Stimulated activated CD4-positive, alpha-beta T cell treated with anti-CD3 and anti-CD28 coated beads, Interleukin-1b, Interleukin-23, amount 100 ng/mL, for 1 hour (primary cell): ENCODE measurements around the gene UBXN2A.
"Not testable (repeated sequence)": the region's sequence is repeated elsewhere in the genome, so short reads cannot be mapped to it uniquely, and the experiment has no call there.

Experiments used
- DNase-seq, 2 donors: peaks; one replicate each; pipeline ENCODE4 v3.0.0-alpha.2; 2020; ENCODE audit warnings: low read depth in 2 of 2

Gene UBXN2A

GRCh38 chr2:23940718-23941620 is 706 bp downstream of the UBXN2A start:
- DNase-seq: peak in 1 of 2 donors; percentile 21

GRCh38 chr2:23941644-23942043 is 1.4 kb downstream of the UBXN2A start:
- no peak for DNase-seq

- DNase-seq: no peak
Measured at GRCh38 chr2:23943666-23944065, 3.4 kb downstream of the UBXN2A start.

- DNase-seq: no peak
Measured at GRCh38 chr2:23944527-23944926, 4.3 kb downstream of the UBXN2A start.

GRCh38 chr2:23944976-23945375 is 4.7 kb downstream of the UBXN2A start:
- no peak for DNase-seq

- no peak for DNase-seq
Measured at GRCh38 chr2:23947350-23947749, 7.1 kb downstream of the UBXN2A start.

DNA sequence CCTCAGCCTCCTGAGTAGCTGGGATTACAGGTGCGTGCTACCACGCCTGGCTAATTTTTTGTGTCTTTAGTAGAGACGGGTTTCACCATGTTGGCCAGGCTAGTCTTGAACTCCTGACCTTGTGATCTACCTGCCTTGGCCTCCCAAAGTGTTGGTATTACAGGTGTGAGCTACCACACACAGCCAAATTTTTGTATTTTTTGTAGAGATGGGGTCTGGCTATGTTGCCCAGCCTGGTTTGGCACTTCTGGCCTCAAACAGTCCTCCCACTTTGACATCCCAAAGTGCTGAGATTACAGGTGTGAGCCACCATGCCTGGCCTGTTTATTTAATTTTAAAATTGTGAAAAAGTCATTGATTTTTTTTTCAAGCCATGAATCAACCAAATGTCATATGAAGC is 12.3 kb downstream of the UBXN2A start:
- DNase-seq: not testable (repeated sequence)

DNA sequence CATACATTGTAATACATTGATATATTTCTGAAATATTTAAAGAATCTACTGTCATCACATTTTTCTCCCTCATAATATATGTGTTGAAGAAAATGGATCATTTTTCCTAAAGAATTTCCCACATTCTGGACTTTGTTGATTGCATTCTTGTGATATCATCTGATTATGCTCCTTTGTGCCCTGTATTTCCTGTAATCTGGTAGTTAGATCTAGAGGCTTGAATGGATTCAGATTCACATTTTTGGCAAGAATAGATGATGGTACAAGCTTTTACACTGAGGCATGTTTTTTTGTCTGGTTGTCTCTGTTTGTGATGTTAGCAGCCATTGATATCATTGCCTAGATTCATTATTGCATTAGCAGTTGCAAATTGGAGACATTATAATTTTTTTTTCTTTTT is 13.4 kb downstream of the UBXN2A start:
- DNase-seq: no peak

- DNase-seq: no peak
Measured at GRCh38 chr2:23954325-23955014, 14.2 kb downstream of the UBXN2A start.

- no peak for DNase-seq
Measured at GRCh38 chr2:23967846-23968245, 27.6 kb downstream of the UBXN2A start.

DNA sequence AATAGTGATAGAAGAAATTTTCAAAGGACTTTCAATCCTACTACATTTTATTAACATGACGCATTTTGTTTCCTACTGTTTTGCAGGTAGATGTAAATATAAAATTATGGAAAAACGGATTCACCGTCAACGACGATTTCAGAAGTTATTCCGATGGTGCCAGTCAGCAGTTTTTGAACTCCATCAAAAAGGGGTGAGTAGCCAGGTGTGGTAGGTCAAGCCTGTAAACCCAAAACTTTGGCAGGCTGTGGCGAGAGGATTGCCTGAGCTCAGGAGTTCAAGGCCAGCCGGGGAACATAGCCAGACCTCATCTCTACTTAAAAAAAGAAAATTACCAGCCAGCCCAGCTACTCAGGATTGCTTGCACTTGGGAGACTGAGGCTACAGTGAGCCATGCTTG is 36.6 kb downstream of the UBXN2A start:
- no peak for DNase-seq

- no peak for DNase-seq
Measured at GRCh38 chr2:23988371-23988770, 48.1 kb downstream of the UBXN2A start.

- no peak for DNase-seq
Measured at GRCh38 chr2:23992931-23993330, 52.7 kb downstream of the UBXN2A start.

GRCh38 chr2:23993736-23994269 is 53.5 kb downstream of the UBXN2A start:
- no peak for DNase-seq

DNA sequence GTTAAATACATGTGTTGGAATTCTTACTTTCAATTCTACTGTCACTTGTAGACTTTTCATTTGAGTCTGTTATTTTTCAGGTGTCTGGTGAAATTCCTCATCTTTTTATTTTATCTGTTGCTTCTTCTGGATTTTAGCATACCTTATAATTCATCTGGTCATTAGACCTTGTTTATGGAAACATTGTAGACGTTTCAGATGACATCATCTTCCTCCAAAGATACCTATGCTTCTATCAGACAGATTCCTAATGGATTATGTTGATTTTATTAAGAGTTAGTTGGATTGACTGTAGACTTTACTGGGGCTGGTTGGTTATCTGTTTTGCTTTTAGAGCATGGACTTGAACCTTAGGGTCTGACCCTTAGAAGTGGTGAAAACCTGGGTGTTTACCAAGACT is 54.3 kb downstream of the UBXN2A start:
- DNase-seq: no peak

DNA sequence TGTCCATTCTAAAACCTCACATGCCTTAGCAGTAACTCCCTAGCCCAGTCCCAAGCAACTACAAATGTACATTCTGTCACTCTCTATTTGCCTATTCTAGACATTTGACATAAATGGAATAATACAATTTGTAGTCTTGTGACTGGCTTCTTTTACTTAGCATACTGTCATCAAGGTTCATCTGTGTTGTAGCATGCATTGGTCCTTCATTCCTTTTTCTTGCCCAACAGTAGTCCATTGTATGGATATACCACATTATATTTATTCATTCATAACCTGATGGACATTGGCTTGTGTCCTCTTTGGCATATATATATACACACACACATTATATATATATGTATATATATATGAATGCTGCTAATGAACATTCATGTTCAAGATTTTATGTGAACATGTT is 67.4 kb downstream of the UBXN2A start:
- DNase-seq: no peak

- no peak for DNase-seq
Measured at GRCh38 chr2:24008672-24009366, 68.6 kb downstream of the UBXN2A start.

DNA sequence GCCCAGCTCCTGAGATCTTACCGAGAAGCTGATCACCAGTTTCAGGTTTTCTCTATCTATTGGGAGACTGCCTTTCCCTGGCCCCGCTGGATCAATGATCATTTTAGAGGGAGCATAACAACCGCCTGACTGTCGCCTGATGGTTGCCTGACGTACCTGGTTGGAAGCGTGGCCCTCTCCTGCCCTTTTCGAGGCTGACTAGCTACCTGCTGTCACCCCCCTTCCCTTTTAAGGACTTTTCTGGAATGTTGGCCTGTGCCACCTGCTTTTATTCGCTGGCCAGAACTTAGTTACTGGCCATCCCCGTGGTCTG is 69.1 kb downstream of the UBXN2A start:
- DNase-seq: no peak

DNA sequence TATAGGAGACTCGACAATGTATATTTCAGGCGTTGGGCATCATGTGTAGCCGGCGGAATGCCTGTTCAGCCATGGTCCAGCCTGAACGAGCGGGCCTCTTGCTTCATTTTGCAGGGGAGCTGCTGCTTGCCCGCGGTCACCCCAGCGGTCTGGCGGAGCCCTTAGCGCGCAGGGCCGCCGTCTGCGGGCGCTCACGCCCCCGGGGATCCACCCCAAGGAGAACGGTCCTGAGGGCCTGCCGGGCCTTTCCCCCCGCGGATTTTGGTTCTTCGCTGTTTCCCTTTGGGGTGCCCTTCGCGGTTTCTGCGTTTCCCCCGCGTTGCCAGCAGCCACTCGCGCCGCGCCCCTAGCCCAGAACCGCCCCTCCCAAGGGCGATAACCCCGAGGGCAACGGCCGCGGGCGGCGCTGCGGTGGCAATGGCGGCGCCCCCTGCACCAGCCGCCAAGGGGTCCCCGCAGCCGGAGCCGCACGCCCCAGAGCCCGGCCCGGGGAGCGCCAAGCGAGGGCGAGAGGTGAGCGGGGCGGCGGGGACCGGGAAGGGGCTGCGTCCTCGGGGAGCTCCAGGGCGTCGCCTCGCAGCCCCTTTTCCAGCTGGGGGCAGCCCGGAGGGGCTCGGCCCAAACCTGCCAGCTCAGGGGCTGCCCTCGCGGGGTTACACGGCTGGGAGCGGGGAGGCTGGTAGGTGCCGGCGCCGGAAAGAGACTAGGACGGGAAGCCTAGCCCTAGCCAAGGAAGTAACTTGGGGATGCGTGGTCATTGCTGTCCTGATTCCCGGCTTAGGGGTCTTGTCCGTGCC is 69.6 kb downstream of the UBXN2A start, which contains the start of gene MFSD2B:
Gene MFSD2B (plus strand): TSS at position 406 of the 797 bp plus-strand sequence. CDS start 12 bp downstream, at position 418.
- DNase-seq: no peak

DNA sequence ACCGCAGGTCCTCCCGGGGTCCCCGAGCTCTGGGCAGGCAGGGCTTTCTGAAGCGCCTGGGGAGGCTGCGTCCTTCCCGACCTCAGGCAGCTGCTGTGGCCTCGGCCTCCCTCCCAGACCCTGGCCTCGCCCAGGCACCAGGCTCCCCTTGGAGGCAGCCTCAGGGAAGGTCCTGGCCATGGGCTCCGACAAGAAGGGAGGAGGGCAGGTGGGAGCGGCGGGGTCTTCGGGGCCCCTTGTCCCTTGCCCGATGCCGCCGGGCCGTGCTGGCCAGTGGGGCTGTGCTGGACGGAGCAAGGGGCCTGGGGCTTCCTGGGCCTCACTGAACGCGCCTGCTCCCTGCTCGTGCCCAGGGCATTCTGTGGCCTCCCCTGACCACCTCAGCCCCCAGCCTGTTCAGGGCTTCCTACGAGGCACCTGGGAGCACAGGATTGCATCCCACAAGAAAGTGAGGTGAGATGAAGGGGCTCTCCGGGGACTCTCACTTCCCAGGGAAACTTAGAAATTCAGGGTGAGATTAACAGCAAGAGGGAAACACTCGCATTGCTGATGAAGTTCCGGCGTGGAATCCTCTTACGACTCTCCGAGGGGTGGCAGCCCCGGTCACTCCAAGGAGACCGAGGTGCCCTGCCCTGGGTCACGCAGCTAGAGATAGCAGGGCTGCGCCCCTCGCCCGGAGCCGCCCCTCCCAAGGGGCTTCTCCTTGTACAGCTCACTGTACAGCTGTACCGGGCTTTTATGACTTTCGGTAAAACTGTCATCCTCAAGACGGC is 70.4 kb downstream of the UBXN2A start:
- DNase-seq: no peak
